Left kidney (tissue), 2 donors: ENCODE results near the gene BTAF1. TPM values are rescaled to one million over a fixed set of nuclear protein-coding genes. Genes with fewer than 3 reads are reported as not detected.
"Not testable (repeated sequence)": the region's sequence is repeated elsewhere in the genome, so short reads cannot be mapped to it uniquely, and the experiment has no call there.

Experiments
- DNase-seq: peaks from one replicate; pipeline ENCODE4 v3.0.0-alpha.2; 2013
- polyA plus RNA-seq: library from polyadenylated mRNA; unstranded; fragments of 120-200 nt; gene quantifications from one replicate; pipeline ENCODE4 v1.2.1, GENCODE V29; 2013; ENCODE audit not compliant: insufficient read length

Gene BTAF1
- polyA plus RNA-seq, 1 donor: 62.1 TPM

GRCh38 chr10:91976317-91977051, 52.9 kb downstream of the BTAF1 start:
- DNase-seq: no peak

GRCh38 chr10:91977491-91977890, 53.9 kb downstream of the BTAF1 start:
- DNase-seq: no peak

- no peak for DNase-seq
Measured at GRCh38 chr10:91978585-91978984, 55.0 kb downstream of the BTAF1 start.

- no peak for DNase-seq
Measured at GRCh38 chr10:91980319-91980718, 56.7 kb downstream of the BTAF1 start.

- DNase-seq: no peak
Measured at GRCh38 chr10:91983416-91983815, 59.8 kb downstream of the BTAF1 start.

- DNase-seq: no peak
Measured at GRCh38 chr10:91987397-91988037, 63.9 kb downstream of the BTAF1 start.

- DNase-seq: no peak
Measured at GRCh38 chr10:91992031-91992430, 68.5 kb downstream of the BTAF1 start.

- no peak for DNase-seq
Measured at GRCh38 chr10:91996266-91996665, 72.7 kb downstream of the BTAF1 start.

GRCh38 chr10:92001581-92001980, 78.0 kb downstream of the BTAF1 start:
- DNase-seq: no peak

GRCh38 chr10:92001995-92002394, 78.4 kb downstream of the BTAF1 start:
- DNase-seq: no peak

- DNase-seq: no peak
Measured at GRCh38 chr10:92003258-92003657, 79.7 kb downstream of the BTAF1 start.

- no peak for DNase-seq
Measured at GRCh38 chr10:92005978-92006377, 82.4 kb downstream of the BTAF1 start.

GRCh38 chr10:92009445-92009844, 85.9 kb downstream of the BTAF1 start:
- no peak for DNase-seq

GRCh38 chr10:92010047-92010735, 86.6 kb downstream of the BTAF1 start:
- no peak for DNase-seq

GRCh38 chr10:92011560-92012214, 88.1 kb downstream of the BTAF1 start:
- no peak for DNase-seq

- no peak for DNase-seq
Measured at GRCh38 chr10:92014620-92015019, 91.0 kb downstream of the BTAF1 start.

- no peak for DNase-seq
Measured at GRCh38 chr10:92024700-92025099, 101.1 kb downstream of the BTAF1 start.

- not testable (repeated sequence) for DNase-seq
Measured at GRCh38 chr10:92025340-92025739, 101.8 kb downstream of the BTAF1 start.

GRCh38 chr10:92027141-92027540, 103.6 kb downstream of the BTAF1 start:
- no peak for DNase-seq

- no peak for DNase-seq
Measured at GRCh38 chr10:92031580-92031979, 108.0 kb downstream of the BTAF1 start.

- not testable (repeated sequence) for DNase-seq
Measured at GRCh38 chr10:92033070-92033469, 109.5 kb downstream of the BTAF1 start.

- no peak for DNase-seq
Measured at GRCh38 chr10:92038949-92039348, 115.4 kb downstream of the BTAF1 start.

- DNase-seq: no peak
Measured at GRCh38 chr10:92042541-92042940, 119.0 kb downstream of the BTAF1 start.
